NCI-H2196 treated with DMSO at 0.1 percent for 48 hours (cell line): ENCODE data around the gene PPP1R2.
"Not testable (repeated sequence)": the region's sequence is repeated elsewhere in the genome, so short reads cannot be mapped to it uniquely, and the experiment has no call there.

Experiments used
- DNase-seq: peaks from one replicate; lab custom pipeline; 2025; ENCODE audit not compliant: unreplicated experiment; lab: John Stamatoyannopoulos, UW

PPP1R2 gene

GRCh38 chr3:195540027-195540426 is 3.1 kb downstream of the PPP1R2 start:
- no peak for DNase-seq

- DNase-seq, result no peak
Observed at GRCh38 chr3:195539479-195539878, 3.6 kb downstream of the PPP1R2 start.

- no peak for DNase-seq
Observed at GRCh38 chr3:195537995-195538394, 5.1 kb downstream of the PPP1R2 start.

- no peak for DNase-seq
Observed at GRCh38 chr3:195535293-195535692, 7.8 kb downstream of the PPP1R2 start.

- no peak for DNase-seq
Observed at GRCh38 chr3:195532834-195533233, 10.3 kb downstream of the PPP1R2 start.

- no peak for DNase-seq
Observed at GRCh38 chr3:195532345-195532744, 10.8 kb downstream of the PPP1R2 start.

- DNase-seq, result no peak
Observed at GRCh38 chr3:195531683-195532082, 11.4 kb downstream of the PPP1R2 start.

- no peak for DNase-seq
Observed at GRCh38 chr3:195526492-195526891, 16.6 kb downstream of the PPP1R2 start.

GRCh38 chr3:195524171-195524896 is 18.8 kb downstream of the PPP1R2 start:
- DNase-seq, result no peak

- peak; percentile 59 for DNase-seq
Observed at GRCh38 chr3:195522254-195523023, 20.7 kb downstream of the PPP1R2 start.

- no peak for DNase-seq
Observed at GRCh38 chr3:195517030-195517429, 26.1 kb downstream of the PPP1R2 start.

- DNase-seq, result not testable (repeated sequence)
Observed at GRCh38 chr3:195514610-195515235, 28.4 kb downstream of the PPP1R2 start.

- no peak for DNase-seq
Observed at GRCh38 chr3:195512798-195513345, 30.3 kb downstream of the PPP1R2 start.

- no peak for DNase-seq
Observed at GRCh38 chr3:195511136-195511535, 32.0 kb downstream of the PPP1R2 start.

- no peak for DNase-seq
Observed at GRCh38 chr3:195508185-195508584, 34.9 kb downstream of the PPP1R2 start.

GRCh38 chr3:195475614-195476013 is 67.5 kb downstream of the PPP1R2 start:
- DNase-seq, result no peak

GRCh38 chr3:195475116-195475515 is 68.0 kb downstream of the PPP1R2 start:
- DNase-seq, result not testable (repeated sequence)

GRCh38 chr3:195468841-195469240 is 74.3 kb downstream of the PPP1R2 start:
- no peak for DNase-seq

GRCh38 chr3:195468391-195468776 is 74.7 kb downstream of the PPP1R2 start:
- DNase-seq, result no peak

GRCh38 chr3:195467641-195468390 is 75.3 kb downstream of the PPP1R2 start:
- DNase-seq, result no peak

- no peak for DNase-seq
Observed at GRCh38 chr3:195466251-195466650, 76.9 kb downstream of the PPP1R2 start.
